IPS-15b (cell line): ENCODE results near the gene AGAP1.

Experiments
- H3K27me3 ChIP-seq: one replicate; pipeline ENCODE4 v1.6.1; 2013; ENCODE audit warnings: low read length; ENCODE audit not compliant: control insufficient read depth, insufficient read depth
- H3K36me3 ChIP-seq: one replicate; pipeline ENCODE4 v1.6.1; 2013; ENCODE audit warnings: low read length; ENCODE audit not compliant: control insufficient read depth, insufficient read depth
- H3K4me1 ChIP-seq: one replicate; pipeline ENCODE4 v1.6.1; 2013; ENCODE audit warnings: mild to moderate bottlenecking, low read length; ENCODE audit not compliant: control insufficient read depth, insufficient read depth
- H3K4me3 ChIP-seq: one replicate; pipeline ENCODE4 v1.5.1; 2013; ENCODE audit warnings: low read depth, low read length
- H3K9ac ChIP-seq: one replicate; pipeline ENCODE4 v1.6.1; 2013; ENCODE audit warnings: low read depth, mild to moderate bottlenecking, low read length
- H3K9me3 ChIP-seq: one replicate; pipeline ENCODE4 v1.6.1; 2013; ENCODE audit warnings: mild to moderate bottlenecking, low read length; ENCODE audit not compliant: control insufficient read depth, insufficient read depth

The AGAP1 gene

DNA sequence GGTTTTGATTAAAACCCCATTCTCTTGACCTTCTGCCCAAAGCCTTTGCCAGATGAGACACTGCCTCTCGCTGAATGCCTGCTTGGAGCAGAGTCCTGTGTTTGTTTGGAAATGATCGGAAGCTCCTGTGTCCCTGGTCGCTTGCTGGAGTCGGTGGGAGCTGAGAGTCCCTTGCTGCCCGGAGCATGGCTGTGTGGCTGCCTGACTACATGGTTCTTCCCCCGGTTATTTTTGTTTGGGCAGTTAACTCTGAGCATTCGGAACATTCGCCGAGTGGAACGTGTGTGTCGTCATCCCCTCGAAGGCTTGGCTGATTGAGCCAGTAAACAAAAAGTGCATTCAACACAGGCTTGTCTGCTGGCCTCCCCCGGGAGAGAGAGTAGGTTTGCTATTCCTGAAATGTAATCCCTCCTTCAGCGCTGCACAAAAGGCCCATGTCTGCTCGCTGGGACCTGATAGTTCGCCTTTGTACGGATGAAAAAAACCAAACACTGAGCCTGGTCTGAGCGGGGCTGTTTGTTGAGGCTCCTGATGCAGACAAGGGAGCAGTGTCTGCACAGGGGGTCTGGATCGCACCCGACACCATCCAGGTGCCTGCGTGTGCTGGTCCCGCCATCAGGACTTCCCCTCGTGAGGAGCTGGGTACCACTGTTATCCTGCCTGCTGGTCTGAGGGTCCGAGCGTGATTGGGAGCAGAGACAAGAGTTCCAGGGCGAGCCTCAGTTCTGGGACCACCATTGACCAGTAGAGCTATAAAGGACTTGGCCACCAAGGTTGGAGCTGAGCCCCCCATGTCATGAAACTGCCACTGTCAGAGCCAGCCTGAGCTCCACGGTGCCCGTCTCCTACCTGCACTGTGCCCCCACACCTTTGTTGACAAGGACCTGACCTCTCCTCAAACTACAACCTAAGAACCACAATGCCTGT lies 83.8 kb downstream of the AGAP1 start:
- peaks cover 15% of the 10 kb centered on the region for H3K4me1 ChIP-seq
- H3K9ac ChIP-seq = no peak overlapping the region
- no peaks in the 10 kb centered on the region for H3K36me3 ChIP-seq
- H3K27me3 ChIP-seq = no peaks in the 10 kb centered on the region
- H3K4me3 ChIP-seq = no peak overlapping the region
- no peaks in the 10 kb centered on the region for H3K9me3 ChIP-seq

DNA sequence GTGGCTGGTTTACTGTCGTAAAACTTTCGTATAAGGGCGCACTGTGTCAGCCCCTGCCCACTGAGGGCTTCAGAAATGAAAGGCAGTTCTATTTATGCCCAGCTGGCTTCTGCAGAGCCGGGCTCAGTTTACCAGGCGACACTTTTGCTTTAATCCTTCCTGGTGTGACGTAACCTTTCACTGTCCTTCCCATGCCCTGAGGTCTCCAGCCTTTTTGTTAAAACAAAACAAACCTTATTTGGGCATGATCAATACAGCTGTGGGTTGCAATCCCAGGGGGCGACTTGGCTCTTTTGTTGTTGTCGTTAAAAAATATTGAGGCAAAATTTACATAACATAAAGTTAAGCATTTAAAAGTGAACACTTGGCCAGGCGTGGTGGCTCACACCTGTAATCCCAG lies 85.3 kb downstream of the AGAP1 start:
- Histone ChIP-seq H3K9ac (no peak overlapping the region), H3K36me3 (no peaks in the 10 kb centered on the region), H3K4me1 (peaks cover 14% of the 10 kb centered on the region), H3K4me3 (no peak overlapping the region), H3K27me3 (no peaks in the 10 kb centered on the region), H3K9me3 (no peaks in the 10 kb centered on the region)

DNA sequence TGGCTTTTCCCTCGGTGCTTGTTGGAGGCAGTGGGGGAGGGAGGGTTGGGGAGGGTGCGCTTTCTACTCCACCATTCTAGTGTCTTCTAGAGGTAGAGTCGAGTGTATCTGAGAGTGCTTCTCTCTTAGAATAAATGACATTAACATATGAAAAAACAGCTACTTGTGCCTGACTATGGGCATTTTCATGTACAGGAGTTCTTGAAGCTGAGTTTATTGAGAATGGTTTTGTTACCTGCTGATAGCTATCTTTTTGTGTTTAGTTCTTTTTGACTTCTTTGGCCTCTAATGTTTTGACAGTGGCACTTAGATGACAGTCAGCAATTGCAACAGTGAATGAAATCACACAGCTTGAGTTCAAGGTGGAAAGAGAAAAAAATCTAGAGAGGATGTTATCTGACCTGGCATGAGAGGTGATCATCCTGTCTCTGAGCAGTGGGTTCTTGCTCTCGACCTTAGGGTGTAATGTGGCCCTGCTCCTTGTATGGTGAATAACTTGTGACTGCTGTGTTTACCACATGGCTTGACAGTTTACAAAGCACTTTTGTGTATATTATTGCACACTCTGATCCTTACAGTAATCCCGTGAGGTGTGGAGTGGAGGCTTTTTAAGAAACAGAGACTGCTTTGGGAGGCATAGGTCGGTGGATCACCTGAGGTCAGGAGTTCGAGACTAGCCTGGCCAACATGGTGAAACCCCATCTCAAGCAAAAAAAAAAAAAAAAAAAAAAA lies 86.7 kb downstream of the AGAP1 start:
- no peaks in the 10 kb centered on the region for H3K9me3 ChIP-seq
- peaks cover 21% of the 10 kb centered on the region for H3K4me1 ChIP-seq
- H3K9ac ChIP-seq = no peak overlapping the region
- H3K27me3 ChIP-seq = no peaks in the 10 kb centered on the region
- no peaks in the 10 kb centered on the region for H3K36me3 ChIP-seq
- no peak overlapping the region for H3K4me3 ChIP-seq

DNA sequence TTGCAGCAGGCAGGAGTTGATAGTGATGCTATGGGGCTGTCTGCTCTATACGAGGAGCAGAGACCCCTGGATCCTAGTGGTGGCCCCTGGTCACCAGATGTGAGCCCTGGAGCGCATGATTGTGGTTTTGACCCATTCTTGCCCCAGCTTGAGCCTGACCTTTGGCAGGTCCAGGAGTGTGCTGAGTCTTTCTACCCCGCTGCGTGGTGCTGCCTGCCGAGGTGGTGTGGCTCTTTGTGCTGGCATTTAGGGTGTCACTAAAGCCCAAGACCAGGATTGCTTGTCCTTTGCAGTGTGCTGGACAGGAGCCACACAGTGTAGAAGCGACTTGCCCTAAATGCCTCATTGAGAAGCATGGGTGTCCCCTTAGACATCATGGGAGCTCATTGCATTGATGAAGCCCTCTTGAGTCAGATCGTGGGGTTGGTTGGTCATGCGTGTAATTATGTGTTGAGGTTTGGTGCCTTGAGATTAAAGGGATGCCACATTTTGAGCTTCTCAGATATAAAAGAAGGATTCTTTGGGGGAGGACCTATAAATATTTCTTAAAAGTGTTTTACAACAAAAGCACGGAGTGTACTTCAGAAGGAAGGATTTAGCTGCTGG lies 88.3 kb downstream of the AGAP1 start:
- Histone ChIP-seq H3K27me3 (no peaks in the 10 kb centered on the region), H3K36me3 (no peaks in the 10 kb centered on the region), H3K9ac (no peak overlapping the region), H3K4me3 (no peak overlapping the region), H3K4me1 (peaks cover 33% of the 10 kb centered on the region), H3K9me3 (no peaks in the 10 kb centered on the region)

DNA sequence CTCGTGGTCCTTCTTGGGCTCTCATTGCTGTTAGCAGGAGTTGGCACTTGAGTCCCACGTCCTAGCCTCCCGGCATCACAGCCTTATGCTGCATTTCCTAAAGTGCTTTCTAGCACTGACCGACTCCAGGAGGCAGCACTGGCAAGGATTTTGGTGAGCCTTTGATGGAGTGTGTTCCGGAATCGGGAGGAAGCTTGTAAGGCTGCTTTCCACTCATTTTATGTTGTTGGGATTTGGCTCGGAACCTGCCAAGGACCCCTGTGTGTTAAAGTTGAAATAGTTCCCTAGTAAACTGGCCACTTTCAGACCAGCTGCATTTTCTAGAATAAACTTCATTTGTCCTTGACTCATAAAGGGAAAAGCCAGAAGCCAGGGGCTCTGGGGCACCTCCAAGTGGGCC lies 88.9 kb downstream of the AGAP1 start:
- no peaks in the 10 kb centered on the region for H3K27me3 ChIP-seq
- no peaks in the 10 kb centered on the region for H3K36me3 ChIP-seq
- no peaks in the 10 kb centered on the region for H3K9me3 ChIP-seq
- no peak overlapping the region for H3K4me3 ChIP-seq
- H3K4me1 ChIP-seq = peaks cover 29% of the 10 kb centered on the region
- no peak overlapping the region for H3K9ac ChIP-seq

DNA sequence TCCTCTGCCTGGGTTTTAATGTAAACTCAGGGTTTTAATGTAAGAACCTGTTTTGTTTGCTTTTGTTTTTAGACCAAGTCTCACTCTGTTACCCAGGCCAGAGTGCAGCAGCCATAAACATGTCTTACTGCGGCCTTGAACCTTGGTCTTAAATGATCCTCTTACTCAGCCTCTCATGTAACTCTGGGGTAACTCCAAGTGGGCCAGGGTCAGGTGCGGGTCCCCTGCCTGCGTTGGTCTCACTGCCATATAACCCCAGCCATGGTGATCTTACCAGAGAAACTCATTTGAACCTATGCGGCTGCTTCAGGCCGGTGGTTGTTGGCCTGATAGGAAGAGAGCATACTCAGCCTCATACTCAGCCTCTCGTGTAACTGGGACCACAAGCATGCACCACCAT lies 89.3 kb downstream of the AGAP1 start:
- Histone ChIP-seq H3K9me3 (no peaks in the 10 kb centered on the region), H3K4me1 (peaks cover 25% of the 10 kb centered on the region), H3K36me3 (no peaks in the 10 kb centered on the region), H3K9ac (no peak overlapping the region), H3K27me3 (no peaks in the 10 kb centered on the region), H3K4me3 (no peak overlapping the region)

DNA sequence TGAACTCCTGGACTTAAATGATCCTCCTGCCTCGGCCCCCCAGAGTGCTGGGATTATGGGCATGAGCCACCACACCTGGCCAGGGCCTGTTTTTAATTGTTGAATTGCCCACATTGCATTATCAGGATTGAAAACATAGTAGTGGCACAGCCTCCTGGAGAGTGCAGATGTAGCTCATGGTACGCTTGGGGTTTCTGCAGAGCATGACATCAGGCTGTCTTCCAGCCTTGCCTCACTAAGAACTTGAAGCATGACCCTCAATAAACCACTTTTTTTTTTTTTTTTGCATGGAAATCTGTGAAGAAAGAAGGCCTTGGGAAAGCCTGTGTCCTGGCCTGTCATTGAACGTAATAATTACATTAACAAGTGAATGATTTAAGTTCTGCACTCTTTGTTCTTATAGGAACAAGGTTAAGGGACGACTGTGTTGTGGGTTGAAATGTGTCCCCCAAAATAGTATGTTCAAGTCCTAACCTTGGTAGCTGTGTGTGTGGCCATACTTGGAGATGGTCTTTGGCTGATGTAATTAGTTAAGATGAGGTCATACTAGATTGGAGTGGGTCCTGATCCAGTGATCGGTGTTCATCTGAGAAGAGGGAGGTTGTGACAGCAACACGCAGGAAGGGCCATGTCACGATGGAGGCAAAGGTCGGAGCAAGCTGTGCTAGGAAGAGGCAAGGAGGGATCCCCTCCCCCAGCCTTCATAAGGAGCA lies 90.2 kb downstream of the AGAP1 start:
- no peaks in the 10 kb centered on the region for H3K27me3 ChIP-seq
- H3K9me3 ChIP-seq = no peaks in the 10 kb centered on the region
- no peaks in the 10 kb centered on the region for H3K36me3 ChIP-seq
- H3K9ac ChIP-seq = no peak overlapping the region
- H3K4me1 ChIP-seq = peaks cover 25% of the 10 kb centered on the region
- H3K4me3 ChIP-seq = no peak overlapping the region

DNA sequence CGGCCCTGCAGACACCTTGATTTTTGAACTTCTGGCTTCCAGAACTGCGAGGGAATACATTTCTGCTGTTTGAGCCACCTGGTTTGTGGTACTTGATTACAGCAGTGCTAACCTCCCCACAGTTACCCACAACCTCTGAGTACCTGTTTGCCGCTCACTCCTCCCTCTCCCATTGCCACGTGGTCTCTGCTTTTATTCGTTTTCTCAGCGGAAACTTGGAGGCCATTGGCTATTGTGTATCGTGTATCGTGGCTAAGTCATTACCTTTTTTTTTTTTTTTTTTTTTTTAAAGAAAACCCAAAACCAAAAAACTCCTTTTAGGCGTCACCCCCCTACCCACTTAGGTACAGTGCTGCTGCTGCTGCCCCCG lies 90.8 kb downstream of the AGAP1 start:
- no peaks in the 10 kb centered on the region for H3K27me3 ChIP-seq
- H3K36me3 ChIP-seq = no peaks in the 10 kb centered on the region
- H3K4me3 ChIP-seq = no peak overlapping the region
- peaks cover 25% of the 10 kb centered on the region for H3K4me1 ChIP-seq
- no peak overlapping the region for H3K9ac ChIP-seq
- no peaks in the 10 kb centered on the region for H3K9me3 ChIP-seq

DNA sequence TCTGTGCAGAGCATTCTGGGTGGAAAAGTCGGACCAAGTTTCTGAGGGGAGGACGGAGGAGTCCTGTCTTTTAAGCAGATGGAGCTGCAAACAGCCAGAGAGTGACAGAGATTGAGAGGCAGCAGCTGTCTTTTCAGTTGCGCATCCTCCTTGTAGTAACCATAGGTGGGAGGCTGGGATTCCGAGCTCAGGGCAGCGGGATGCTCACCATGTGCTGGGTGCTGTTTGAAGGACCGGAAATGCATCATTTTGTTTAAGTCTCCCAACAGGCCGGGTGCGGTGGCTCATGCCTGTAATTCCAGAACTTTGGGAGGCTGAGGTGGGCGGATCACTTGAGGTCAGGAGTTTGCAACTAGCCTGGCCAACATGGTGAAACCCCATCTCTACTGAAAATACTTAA lies 93.4 kb downstream of the AGAP1 start:
- Histone ChIP-seq H3K36me3 (no peaks in the 10 kb centered on the region), H3K9me3 (no peaks in the 10 kb centered on the region), H3K27me3 (no peaks in the 10 kb centered on the region), H3K4me3 (no peak overlapping the region), H3K4me1 (peaks cover 20% of the 10 kb centered on the region), H3K9ac (no peak overlapping the region)

DNA sequence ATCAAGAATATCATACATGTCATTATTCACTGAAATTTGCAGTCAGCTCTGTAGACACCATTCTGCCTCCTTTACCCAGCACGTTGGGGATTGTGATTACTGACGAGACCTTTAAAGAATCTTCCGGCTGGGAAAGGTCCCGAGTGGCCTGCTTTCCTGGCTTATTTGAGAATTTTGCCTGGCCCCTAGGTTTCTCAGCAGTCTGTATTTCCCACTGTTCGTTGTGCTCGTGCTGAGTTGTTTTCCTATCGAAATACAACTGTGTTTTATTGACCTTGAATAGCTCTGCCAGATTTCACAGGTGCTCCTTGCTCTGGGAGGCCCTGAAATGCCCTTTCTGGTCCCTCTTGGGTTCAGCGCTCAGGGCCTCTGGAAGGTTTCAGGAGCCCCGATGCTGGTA lies 94.9 kb downstream of the AGAP1 start:
- Histone ChIP-seq H3K9ac (no peak overlapping the region), H3K4me3 (no peak overlapping the region), H3K36me3 (no peaks in the 10 kb centered on the region), H3K9me3 (no peaks in the 10 kb centered on the region), H3K4me1 (peaks cover 20% of the 10 kb centered on the region), H3K27me3 (no peaks in the 10 kb centered on the region)

DNA sequence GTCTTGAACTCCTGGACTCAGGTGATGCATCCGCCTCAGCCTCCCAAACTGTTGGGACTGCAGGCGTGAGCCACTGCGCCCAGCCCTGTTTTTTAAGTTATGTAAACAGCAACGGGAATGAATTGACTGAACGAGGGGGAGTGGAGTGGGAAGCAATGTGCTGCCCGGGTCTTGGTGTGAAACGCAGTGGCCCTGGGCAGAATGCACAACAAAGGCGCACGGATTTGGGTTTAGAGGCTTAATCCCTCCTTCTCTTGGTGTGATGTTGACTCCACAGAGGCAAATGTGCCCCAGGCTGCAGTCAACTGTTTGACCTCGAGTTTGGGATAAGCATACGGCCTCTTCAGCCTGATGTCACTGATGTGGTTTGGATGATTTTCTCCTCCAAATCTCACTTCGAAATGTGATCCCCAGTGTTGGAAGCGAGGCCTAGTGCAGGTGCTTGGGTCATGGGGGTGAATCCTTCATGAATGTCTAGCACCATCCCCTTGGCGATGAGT lies 97.4 kb downstream of the AGAP1 start:
- H3K4me3 ChIP-seq = no peak overlapping the region
- no peaks in the 10 kb centered on the region for H3K27me3 ChIP-seq
- H3K4me1 ChIP-seq = peaks cover 9% of the 10 kb centered on the region
- no peaks in the 10 kb centered on the region for H3K36me3 ChIP-seq
- H3K9ac ChIP-seq = no peak overlapping the region
- no peaks in the 10 kb centered on the region for H3K9me3 ChIP-seq
